NCI-H1048 (cell line): ENCODE measurements around the gene PCOLCE2.

ENCODE experiments used
- DNase-seq: peaks from one replicate; lab custom pipeline; 2025; lab: John Stamatoyannopoulos, UW

PCOLCE2 gene

DNA sequence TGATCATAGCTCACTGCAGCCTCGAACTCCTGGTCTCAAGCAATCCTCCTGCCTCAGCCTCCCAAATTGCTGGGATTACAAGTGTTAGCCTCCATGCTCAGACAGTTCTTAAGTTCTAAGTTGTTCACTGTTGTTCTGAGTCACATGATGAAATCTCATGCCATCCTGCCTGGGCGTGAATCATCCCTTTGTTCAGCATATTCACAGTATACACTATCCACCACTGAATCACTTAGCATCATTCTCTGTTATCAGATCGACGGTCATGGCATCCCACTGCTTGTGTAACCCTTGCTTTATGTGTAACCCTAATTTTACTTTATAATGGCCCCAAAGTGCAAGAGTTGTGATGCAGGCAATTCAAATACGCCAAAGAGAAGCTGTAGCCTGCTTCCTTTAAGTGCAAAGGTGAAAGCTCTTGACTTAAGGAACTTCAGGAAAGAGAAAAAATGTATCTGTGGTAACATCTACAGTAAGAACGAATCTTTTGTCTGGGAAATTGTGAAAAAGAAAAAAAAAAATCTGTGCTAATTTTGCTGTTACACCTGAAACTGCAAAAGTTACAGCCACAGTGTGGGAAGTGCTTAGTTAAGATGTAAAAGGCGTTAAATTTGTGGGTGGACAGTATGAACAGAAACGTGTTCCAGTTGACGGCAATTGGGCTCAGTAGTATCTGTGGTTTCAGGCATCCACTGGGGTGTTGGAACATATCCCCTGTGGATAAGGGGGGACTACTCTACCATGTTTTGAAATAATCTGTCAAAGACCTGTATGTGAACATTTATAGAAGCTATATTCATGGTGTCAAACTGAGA lies 80.6 kb downstream of the PCOLCE2 start:
- no peak for DNase-seq

DNA sequence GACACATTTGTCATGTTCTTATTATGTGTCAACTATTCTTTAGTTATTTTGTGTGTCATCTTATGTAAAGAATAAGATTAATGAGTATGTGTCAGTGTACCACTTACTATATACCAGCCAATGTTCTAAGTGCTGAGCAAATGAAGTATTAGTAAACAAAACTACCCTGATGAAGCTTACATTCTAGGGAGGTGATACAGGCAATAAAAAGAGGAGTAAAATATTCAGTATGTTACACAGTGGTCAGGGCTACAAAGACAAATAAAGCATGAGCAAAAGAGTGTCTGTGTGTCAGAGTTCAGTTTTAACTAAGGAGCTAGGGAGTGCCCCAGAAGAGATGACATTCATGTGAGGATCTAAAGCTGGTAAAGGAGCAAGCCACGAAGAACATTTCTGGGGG lies 86.0 kb downstream of the PCOLCE2 start:
- no peak for DNase-seq

GRCh38 chr3:142801746-142802145 lies 87.1 kb downstream of the PCOLCE2 start:
- no peak for DNase-seq

- no peak for DNase-seq
These were observed 92.1 kb downstream of the PCOLCE2 start for GRCh38 chr3:142796823-142797222.

DNA sequence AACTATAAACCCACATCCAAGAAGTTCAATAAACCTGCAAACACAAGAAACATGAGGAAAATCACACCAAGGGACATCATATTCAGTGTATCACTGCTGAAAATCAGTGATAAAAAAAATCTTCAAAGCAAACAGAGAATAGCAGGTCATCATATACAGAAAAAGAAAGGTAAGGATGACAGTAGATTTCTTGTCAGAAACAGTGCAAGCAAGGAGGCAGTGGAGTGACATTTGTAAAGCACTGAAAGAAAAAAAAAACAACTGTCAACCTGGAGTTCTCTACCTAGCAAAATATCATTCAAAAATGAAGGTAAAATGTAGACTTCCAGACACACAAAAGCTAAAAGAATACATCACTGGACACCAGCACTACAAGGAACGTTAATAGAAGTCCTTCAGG lies 93.6 kb downstream of the PCOLCE2 start:
- DNase-seq = no peak

- no peak for DNase-seq
These were observed 94.4 kb downstream of the PCOLCE2 start for GRCh38 chr3:142794508-142794907.

DNA sequence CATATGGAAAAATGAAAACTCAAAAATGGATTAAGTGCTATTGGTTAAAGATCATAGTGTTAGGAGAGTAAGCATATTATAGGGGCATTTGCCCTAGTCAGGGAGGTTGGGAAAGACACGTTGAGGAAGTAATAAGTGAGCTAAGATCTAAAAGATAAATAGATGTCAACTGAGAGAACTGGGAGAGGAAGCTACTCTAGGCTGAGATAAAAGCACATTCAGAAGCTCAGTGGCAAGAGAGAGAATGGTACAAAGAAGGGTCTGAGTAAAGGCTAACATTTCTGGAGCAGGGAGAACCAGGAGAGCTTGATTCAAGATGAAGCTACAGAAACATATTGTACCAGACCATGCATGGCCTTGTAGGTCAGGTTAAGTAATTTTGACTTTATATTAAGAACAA lies 101.2 kb downstream of the PCOLCE2 start:
- no peak for DNase-seq

DNA sequence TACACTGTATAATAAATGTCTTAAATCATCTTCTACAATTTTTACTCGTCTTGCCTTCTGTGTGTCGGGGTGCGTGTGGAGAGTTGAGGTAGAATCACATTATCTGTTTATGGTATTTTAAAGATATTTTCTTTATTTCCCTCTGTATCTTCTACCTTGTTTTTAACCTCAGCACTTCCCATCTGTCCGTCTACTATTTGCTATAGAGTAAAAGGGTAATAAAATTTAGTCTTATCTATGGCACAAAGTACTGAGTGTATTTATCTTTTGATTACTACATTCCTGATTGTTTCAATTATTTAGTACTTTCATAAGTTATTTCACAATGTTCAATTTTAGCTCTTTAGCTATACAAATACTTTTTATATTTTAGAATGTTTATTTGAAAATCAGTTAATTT lies 102.9 kb downstream of the PCOLCE2 start:
- DNase-seq = no peak

- no peak for DNase-seq
These were observed 104.7 kb downstream of the PCOLCE2 start for GRCh38 chr3:142784228-142784627.

GRCh38 chr3:142782616-142783015 lies 106.3 kb downstream of the PCOLCE2 start:
- DNase-seq = no peak

GRCh38 chr3:142779591-142779990 lies 109.3 kb downstream of the PCOLCE2 start:
- no peak for DNase-seq

- DNase-seq = no peak
These were observed 110.3 kb downstream of the PCOLCE2 start for GRCh38 chr3:142778541-142778940.

GRCh38 chr3:142777927-142778326 lies 111.0 kb downstream of the PCOLCE2 start:
- no peak for DNase-seq

DNA sequence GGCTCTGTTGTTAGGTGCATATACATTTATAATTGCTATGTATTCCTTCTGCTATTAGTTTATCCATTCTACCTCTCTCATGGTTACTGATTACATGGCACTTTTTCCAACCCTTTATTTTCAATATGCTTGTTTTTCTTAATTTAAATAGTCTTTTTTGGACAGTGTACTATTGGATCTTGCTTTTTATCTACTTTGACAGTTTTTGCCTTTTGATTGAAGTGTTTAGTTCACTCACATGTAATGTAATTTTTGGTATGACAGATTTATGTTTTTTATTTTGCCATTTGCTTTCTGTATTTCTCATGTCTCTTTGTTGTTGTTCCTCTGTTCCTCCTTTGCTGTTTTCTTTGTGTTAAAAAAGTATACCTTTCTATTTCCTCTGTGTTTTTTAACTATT lies 120.5 kb downstream of the PCOLCE2 start:
- no peak for DNase-seq
